Transverse colon (tissue), 4 donors: ENCODE data around the gene OR6B3. TPM values are rescaled to one million over a fixed set of nuclear protein-coding genes. Genes with fewer than 3 reads are reported as not detected.

ENCODE experiments used
- DNase-seq: peaks from one replicate; pipeline ENCODE4 v3.0.0-alpha.2; 2019
- H3K27ac ChIP-seq, 4 donors: fragments of 200-600 bp; sonication (generic); 2 replicates each; pipeline ENCODE4 v1.5.1; 2016 to 2018; ENCODE audit warnings: inconsistent platforms in 4 of 4
- H3K27me3 ChIP-seq: fragments of 200-600 bp; sonication (generic); 2 replicates; pipeline ENCODE4 v1.5.1; 2017; ENCODE audit warnings: inconsistent platforms
- H3K36me3 ChIP-seq, 4 donors: fragments of 200-600 bp; sonication (generic); 2 replicates each; pipeline ENCODE4 v1.5.1; 2017 to 2019; ENCODE audit warnings: inconsistent platforms in 4 of 4
- H3K4me1 ChIP-seq, 4 donors: fragments of 200-600 bp; sonication (generic); 2 replicates each; pipeline ENCODE4 v1.5.1; 2017 to 2020; ENCODE audit warnings: inconsistent platforms in 4 of 4
- H3K4me3 ChIP-seq, 4 donors: fragments of 200-600 bp; sonication (generic); 1 replicate in 1 of 4; 2 replicates in 3 of 4; pipeline versions ENCODE4 v1.5.1 to v1.6.1; 2017 to 2019; ENCODE audit warnings: inconsistent platforms in 4 of 4
- H3K9me3 ChIP-seq, 2 donors: fragments of 200-600 bp; sonication (generic); 2 replicates each; pipeline ENCODE4 v1.5.1; 2017 to 2019; ENCODE audit warnings: inconsistent platforms in 2 of 2
- CTCF ChIP-seq, 5 experiments: fragments of 200-600 bp in 3 of 5; fragments of 450-650 bp in 2 of 5; sonication (generic) in 3 of 5; IDR thresholded peaks; 1 replicate in 2 of 5; 2 replicates in 3 of 5; pipeline ENCODE4 v1.5.1; 2016 to 2017; ENCODE audit warnings: antibody characterized with exemption in 5 of 5, inconsistent platforms in 3 of 5, mild to moderate bottlenecking in 2 of 5, moderate library complexity in 1 of 5
- EP300 ChIP-seq: sonication (generic); formaldehyde crosslinking; IDR thresholded peaks from one replicate; pipeline ENCODE4 v1.6.1; 2017; ENCODE audit warnings: antibody characterized with exemption, low read depth
- POLR2A ChIP-seq: fragments of 450-650 bp; IDR thresholded peaks from one replicate; pipeline ENCODE4 v1.6.1; 2016; ENCODE audit warnings: antibody characterized with exemption, mild to moderate bottlenecking, moderate library complexity
- POLR2AphosphoS5 ChIP-seq, 3 donors: sonication (generic); formaldehyde crosslinking; IDR thresholded peaks; one replicate each; pipeline ENCODE4 v1.6.1; 2016; ENCODE audit warnings: antibody characterized with exemption in 3 of 3
- WGBS, 2 donors: methylation state at CpG; one replicate each; pipeline ENCODE4 v1.1.5; 2018; ENCODE audit warnings: low coverage in 1 of 2; 5-methylcytosine and 5-hydroxymethylcytosine counted together
- in situ Hi-C, 4 donors: fragments of 200-750 bp; cut with MboI; loops; one replicate each; pipeline versions ENCODE4 v1.15.0 to v1.15.1; 2017; ENCODE audit warnings: low sequenced_read_pairs in 3 of 4, low pct_ligation_motif_present in 1 of 4, low pct_unique_long_range_greater_than_20kb in 1 of 4
- intact Hi-C: fragments of 100-400 bp; cut with DNase I; formaldehyde crosslinking; loops from one replicate; pipeline ENCODE4 v1.15.1; 2023; ENCODE audit warnings: low total_unique reads
- total RNA-seq, 4 donors: library from RNA; depleted of rRNA; stranded (reverse); fragments of >200 nt; gene quantifications; one replicate each; pipeline ENCODE4 v1.1.0, GENCODE V29; 2016

Gene OR6B3
- total RNA-seq, 4 donors from 2014 or later, result not detected

- WGBS, 2 donors, result 73 to 88% methylated on average over 2 to 17 of the region's 21 CpGs
- Histone ChIP-seq H3K36me3 (no peaks in the 10 kb centered on the region), H3K27me3 (peaks cover 53% of the 10 kb centered on the region), H3K4me1 (no peaks in the 10 kb centered on the region), H3K4me3 (no peak overlapping the region), H3K27ac (no peak overlapping the region), H3K9me3 (no peaks in the 10 kb centered on the region)
- no peak for TF ChIP-seq POLR2A
- TF ChIP-seq CTCF (IDR thresholded peaks at IDR 0.05), result no peak
- TF ChIP-seq EP300, result no peak
- no peak for DNase-seq
- intact Hi-C loops, result no loop called here
- in situ Hi-C loops, result no loop called here
These were observed 9.9 kb downstream of the OR6B3 start for GRCh38 chr2:240043279-240043989.

GRCh38 chr2:240042740-240043139, 10.6 kb downstream of the OR6B3 start:
- Histone ChIP-seq H3K4me1 (no peaks in the 10 kb centered on the region), H3K4me3 (no peak overlapping the region), H3K27ac (no peak overlapping the region), H3K9me3 (no peaks in the 10 kb centered on the region), H3K36me3 (no peaks in the 10 kb centered on the region), H3K27me3 (peaks cover 51% of the 10 kb centered on the region)
- WGBS, 2 donors, result 69 to 75% methylated on average over 9 to 11 of the region's 11 CpGs
- TF ChIP-seq CTCF (IDR thresholded peaks at IDR 0.05) (no peak), EP300 (no peak), POLR2A (no peak), POLR2AphosphoS5 (IDR thresholded peaks at IDR 0.05) (no peak)
- in situ Hi-C loops (no loop called here), intact Hi-C loops (no loop called here)
- no peak for DNase-seq

GRCh38 chr2:240041363-240041762, 12.0 kb downstream of the OR6B3 start:
- no peaks in the 10 kb centered on the region for H3K9me3 ChIP-seq
- H3K27me3 ChIP-seq, result peaks cover 44% of the 10 kb centered on the region
- H3K27ac ChIP-seq, result no peak overlapping the region
- intact Hi-C loops, result no loop called here
- no peak overlapping the region for H3K4me3 ChIP-seq
- no peaks in the 10 kb centered on the region for H3K4me1 ChIP-seq
- WGBS, 2 donors, result 63% methylated on average over 6 of the region's 6 CpGs; no CpG with 5 or more reads in 1 of the 2 donors
- in situ Hi-C loops, result no loop called here
- no peaks in the 10 kb centered on the region for H3K36me3 ChIP-seq
- TF ChIP-seq EP300 (no peak), POLR2A (no peak), POLR2AphosphoS5 (IDR thresholded peaks at IDR 0.05) (no peak), CTCF (IDR thresholded peaks at IDR 0.05) (no peak)
- no peak for DNase-seq

GRCh38 chr2:240037358-240037757, 16.0 kb downstream of the OR6B3 start:
- H3K27me3 ChIP-seq, result peaks cover 53% of the 10 kb centered on the region
- H3K4me1 ChIP-seq, result no peaks in the 10 kb centered on the region
- H3K27ac ChIP-seq, result no peak overlapping the region
- no peak for TF ChIP-seq POLR2A
- TF ChIP-seq POLR2AphosphoS5 (IDR thresholded peaks at IDR 0.05), result no peak
- no peak for TF ChIP-seq CTCF (IDR thresholded peaks at IDR 0.05)
- no peak for TF ChIP-seq EP300
- H3K36me3 ChIP-seq, result no peaks in the 10 kb centered on the region
- intact Hi-C loops (no loop called here), in situ Hi-C loops (no loop called here)
- DNase-seq, result no peak
- no peaks in the 10 kb centered on the region for H3K9me3 ChIP-seq
- no peak overlapping the region for H3K4me3 ChIP-seq
